ENCODE results near the gene OSGEP. TPM values are rescaled to one million over a fixed set of nuclear protein-coding genes. Genes with fewer than 3 reads are reported as not detected.

OSGEP gene
- total RNA-seq, 2 experiments from 2014 or later: 49.2 to 52.9 TPM

- H3K4me1 ChIP-seq (ENCODE audit: insufficient read depth, low read length): peaks cover 56% of the 10 kb centered on the region
- H3K36me3 ChIP-seq (ENCODE audit: insufficient read depth, low read length): no peaks in the 10 kb centered on the region
- intact Hi-C loops (cut with DNase I, micrococcal nuclease): no loop called here
- peak in 1 of 14 experiments; percentile 59 for DNase-seq
- Mint-ChIP-seq H3K4me3 (peak overlapping the region; percentile 67), H3K27ac (peak overlapping the region; percentile 63), H3K9me3 (no peaks in the 10 kb centered on the region), H3K4me1 (ENCODE audit: low read depth) (peaks cover 92% of the 10 kb centered on the region), H3K36me3 (ENCODE audit: low read depth) (no peaks in the 10 kb centered on the region), H3K27me3 (no peaks in the 10 kb centered on the region)
- TF ChIP-seq, protein P1, sequence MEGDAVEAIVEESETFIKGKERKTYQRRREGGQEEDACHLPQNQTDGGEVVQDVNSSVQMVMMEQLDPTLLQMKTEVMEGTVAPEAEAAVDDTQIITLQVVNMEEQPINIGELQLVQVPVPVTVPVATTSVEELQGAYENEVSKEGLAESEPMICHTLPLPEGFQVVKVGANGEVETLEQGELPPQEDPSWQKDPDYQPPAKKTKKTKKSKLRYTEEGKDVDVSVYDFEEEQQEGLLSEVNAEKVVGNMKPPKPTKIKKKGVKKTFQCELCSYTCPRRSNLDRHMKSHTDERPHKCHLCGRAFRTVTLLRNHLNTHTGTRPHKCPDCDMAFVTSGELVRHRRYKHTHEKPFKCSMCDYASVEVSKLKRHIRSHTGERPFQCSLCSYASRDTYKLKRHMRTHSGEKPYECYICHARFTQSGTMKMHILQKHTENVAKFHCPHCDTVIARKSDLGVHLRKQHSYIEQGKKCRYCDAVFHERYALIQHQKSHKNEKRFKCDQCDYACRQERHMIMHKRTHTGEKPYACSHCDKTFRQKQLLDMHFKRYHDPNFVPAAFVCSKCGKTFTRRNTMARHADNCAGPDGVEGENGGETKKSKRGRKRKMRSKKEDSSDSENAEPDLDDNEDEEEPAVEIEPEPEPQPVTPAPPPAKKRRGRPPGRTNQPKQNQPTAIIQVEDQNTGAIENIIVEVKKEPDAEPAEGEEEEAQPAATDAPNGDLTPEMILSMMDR (IDR thresholded peaks at IDR 0.05): no peak
- no peak for ATAC-seq (ENCODE audit: poor library complexity)
- ChIA-PET CTCF (interaction anchor here (1.0 kb wide), 1 partner anchor 9 kb away, joined by 4 read pairs; no protein-coding TSS in a partner anchor), POLR2A (interaction anchor here (1.1 to 6.0 kb wide), 7 partner anchors 9 to 126 kb away, joined by 3 to 50 read pairs (median 4); partner anchors contain the start of genes APEX1, OSGEP, PIP4P1 and PNP)
- H3K27me3 ChIP-seq (ENCODE audit: control insufficient read depth in 1 of 2, insufficient read depth in 2 of 2, low read length in 2 of 2): no peaks in the 10 kb centered on the region
- H3K9me3 ChIP-seq (ENCODE audit: control insufficient read depth in 1 of 2, insufficient read depth in 1 of 2, low read length in 2 of 2): no peaks in the 10 kb centered on the region
- peak overlapping the region in 1 of 2 donors; percentile 46 for H3K27ac ChIP-seq (ENCODE audit: low read depth in 1 of 2, low read length in 2 of 2)
- H3K4me3 ChIP-seq (ENCODE audit: low read length): no peak overlapping the region
Measured at GRCh38 chr14:20486684-20487395, 32.2 kb upstream of the OSGEP start.

- no peak overlapping the region for H3K4me3 ChIP-seq (ENCODE audit: low read length)
- H3K4me1 Mint-ChIP-seq (ENCODE audit: low read depth): peaks cover 90% of the 10 kb centered on the region
- no peaks in the 10 kb centered on the region for H3K27me3 ChIP-seq (ENCODE audit: control insufficient read depth in 1 of 2, insufficient read depth in 2 of 2, low read length in 2 of 2)
- intact Hi-C loops (cut with DNase I, micrococcal nuclease): no loop called here
- H3K4me1 ChIP-seq (ENCODE audit: insufficient read depth, low read length): peaks cover 52% of the 10 kb centered on the region
- peak overlapping the region; percentile 0 for H3K27ac Mint-ChIP-seq
- no peaks in the 10 kb centered on the region for H3K27me3 Mint-ChIP-seq
- H3K9me3 ChIP-seq (ENCODE audit: control insufficient read depth in 1 of 2, insufficient read depth in 1 of 2, low read length in 2 of 2): no peaks in the 10 kb centered on the region
- H3K4me3 Mint-ChIP-seq: no peak overlapping the region
- DNase-seq: no peak
- ATAC-seq (ENCODE audit: poor library complexity): no peak
- ChIA-PET POLR2A (interaction anchor here (2.7 to 6.0 kb wide), 3 partner anchors 8 to 31 kb away, joined by 14 to 50 read pairs (median 19); partner anchors contain the start of genes APEX1, OSGEP and PIP4P1), CTCF (no interaction called here)
- H3K36me3 ChIP-seq (ENCODE audit: insufficient read depth, low read length): no peaks in the 10 kb centered on the region
- TF ChIP-seq, protein P1 (IDR thresholded peaks at IDR 0.05): no peak
- H3K36me3 Mint-ChIP-seq (ENCODE audit: low read depth): no peaks in the 10 kb centered on the region
- no peaks in the 10 kb centered on the region for H3K9me3 Mint-ChIP-seq
- H3K27ac ChIP-seq (ENCODE audit: low read depth in 1 of 2, low read length in 2 of 2): no peak overlapping the region
Measured at GRCh38 chr14:20485900-20486299, 31.3 kb upstream of the OSGEP start.

DNA sequence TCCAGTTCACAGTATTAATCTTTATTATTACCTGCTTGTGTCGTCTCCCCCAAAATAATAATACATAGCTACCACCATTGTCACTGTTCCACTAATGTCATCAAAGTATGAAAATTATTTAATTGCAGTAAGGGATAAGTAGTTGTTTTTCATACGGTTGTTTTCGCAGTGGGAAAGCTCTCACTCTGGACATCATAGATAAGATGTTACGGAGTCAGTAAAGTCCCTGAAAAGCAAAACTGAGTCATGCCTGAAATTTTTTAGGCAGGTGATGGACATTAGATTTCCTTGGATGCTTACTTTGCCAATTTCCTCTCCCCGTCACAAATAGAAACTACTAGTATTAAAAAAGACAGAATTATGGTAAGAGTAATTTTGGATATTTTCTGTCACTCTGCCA, 27.8 kb upstream of the OSGEP start:
- H3K4me3 ChIP-seq (ENCODE audit: low read length): no peak overlapping the region
- H3K27ac ChIP-seq (ENCODE audit: low read depth in 1 of 2, low read length in 2 of 2): no peak overlapping the region
- intact Hi-C loops (cut with DNase I, micrococcal nuclease): no loop called here
- H3K4me1 ChIP-seq (ENCODE audit: insufficient read depth, low read length): peaks cover 52% of the 10 kb centered on the region
- H3K27me3 ChIP-seq (ENCODE audit: control insufficient read depth in 1 of 2, insufficient read depth in 2 of 2, low read length in 2 of 2): no peaks in the 10 kb centered on the region
- no peak overlapping the region for H3K4me3 Mint-ChIP-seq
- CTCF ChIA-PET: interaction anchor here (1.0 kb wide), 1 partner anchor 13 kb away, joined by 4 read pairs; the partner anchor contains the start of gene PNP
- H3K9me3 ChIP-seq (ENCODE audit: control insufficient read depth in 1 of 2, insufficient read depth in 1 of 2, low read length in 2 of 2): no peaks in the 10 kb centered on the region
- no peaks in the 10 kb centered on the region for H3K27me3 Mint-ChIP-seq
- H3K36me3 Mint-ChIP-seq (ENCODE audit: low read depth): peaks cover 8% of the 10 kb centered on the region
- TF ChIP-seq, protein P1 (IDR thresholded peaks at IDR 0.05): no peak
- DNase-seq: no peak
- peaks cover 85% of the 10 kb centered on the region for H3K4me1 Mint-ChIP-seq (ENCODE audit: low read depth)
- H3K36me3 ChIP-seq (ENCODE audit: insufficient read depth, low read length): peaks cover 3% of the 10 kb centered on the region
- ATAC-seq (ENCODE audit: poor library complexity): no peak
- H3K27ac Mint-ChIP-seq: peak overlapping the region; percentile 87
- H3K9me3 Mint-ChIP-seq: no peaks in the 10 kb centered on the region
- POLR2A ChIA-PET: interaction anchor here (1.7 kb wide), 1 partner anchor 20 kb away, joined by 6 read pairs; the partner anchor contains the start of gene PIP4P1

All from CD4-positive, alpha-beta T cell (primary cell).